Measurements from ENCODE around the gene DCDC2C. TPM values are rescaled to one million over a fixed set of nuclear protein-coding genes. Genes with fewer than 3 reads are reported as not detected.

DCDC2C gene
- total RNA-seq, 1 experiment from 2014 or later = not detected

GRCh38 chr2:3785890-3786273 lies 82.5 kb downstream of the DCDC2C start:
- ChIA-PET CTCF (no interaction called here), POLR2A (no interaction called here)
- Histone ChIP-seq H3K36me3 (ENCODE audit: control insufficient read depth, insufficient read depth, low read length) (no peaks in the 10 kb centered on the region), H3K4me3 (ENCODE audit: low read depth in 2 of 2, low read length in 2 of 2) (no peak overlapping the region), H3K9me3 (ENCODE audit: control insufficient read depth, insufficient read depth, low read depth, low read length) (no peaks in the 10 kb centered on the region), H3K27me3 (ENCODE audit: control insufficient read depth, insufficient read depth, low read length) (peaks cover 25% of the 10 kb centered on the region), H3K27ac (ENCODE audit: low read length) (no peak overlapping the region), H3K4me1 (ENCODE audit: control insufficient read depth, insufficient read depth, low read length) (no peaks in the 10 kb centered on the region)
- intact Hi-C loops (cut with micrococcal nuclease; ENCODE audit: unreplicated experiment) = no loop called here
- DNase-seq (ENCODE audit: low read depth, low spot score) = no peak
- TF ChIP-seq SIN3A (IDR thresholded peaks at IDR 0.05; ENCODE audit: borderline replicate concordance, insufficient read depth, low read depth, low read length) (no peak), TCF7L2 (IDR thresholded peaks at IDR 0.05; ENCODE audit: low read depth, low read length) (no peak), REST (IDR thresholded peaks at IDR 0.05; ENCODE audit: insufficient read depth in 1 of 2, low read depth in 2 of 2, low read length in 1 of 2) (no peak), POLR2AphosphoS5 (IDR thresholded peaks at IDR 0.05; ENCODE audit: low read depth, low read length) (no peak)
- TF ChIP-seq, protein P1, sequence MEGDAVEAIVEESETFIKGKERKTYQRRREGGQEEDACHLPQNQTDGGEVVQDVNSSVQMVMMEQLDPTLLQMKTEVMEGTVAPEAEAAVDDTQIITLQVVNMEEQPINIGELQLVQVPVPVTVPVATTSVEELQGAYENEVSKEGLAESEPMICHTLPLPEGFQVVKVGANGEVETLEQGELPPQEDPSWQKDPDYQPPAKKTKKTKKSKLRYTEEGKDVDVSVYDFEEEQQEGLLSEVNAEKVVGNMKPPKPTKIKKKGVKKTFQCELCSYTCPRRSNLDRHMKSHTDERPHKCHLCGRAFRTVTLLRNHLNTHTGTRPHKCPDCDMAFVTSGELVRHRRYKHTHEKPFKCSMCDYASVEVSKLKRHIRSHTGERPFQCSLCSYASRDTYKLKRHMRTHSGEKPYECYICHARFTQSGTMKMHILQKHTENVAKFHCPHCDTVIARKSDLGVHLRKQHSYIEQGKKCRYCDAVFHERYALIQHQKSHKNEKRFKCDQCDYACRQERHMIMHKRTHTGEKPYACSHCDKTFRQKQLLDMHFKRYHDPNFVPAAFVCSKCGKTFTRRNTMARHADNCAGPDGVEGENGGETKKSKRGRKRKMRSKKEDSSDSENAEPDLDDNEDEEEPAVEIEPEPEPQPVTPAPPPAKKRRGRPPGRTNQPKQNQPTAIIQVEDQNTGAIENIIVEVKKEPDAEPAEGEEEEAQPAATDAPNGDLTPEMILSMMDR (IDR thresholded peaks at IDR 0.05) = no peak
- no TSS peak for BruUV-seq (replicated peaks)
- in situ Hi-C loops (cut with HindIII; ENCODE audit: low pct_unique_long_range_greater_than_20kb, low sequenced_read_pairs) = no loop called here
- no peak for ATAC-seq

DNA sequence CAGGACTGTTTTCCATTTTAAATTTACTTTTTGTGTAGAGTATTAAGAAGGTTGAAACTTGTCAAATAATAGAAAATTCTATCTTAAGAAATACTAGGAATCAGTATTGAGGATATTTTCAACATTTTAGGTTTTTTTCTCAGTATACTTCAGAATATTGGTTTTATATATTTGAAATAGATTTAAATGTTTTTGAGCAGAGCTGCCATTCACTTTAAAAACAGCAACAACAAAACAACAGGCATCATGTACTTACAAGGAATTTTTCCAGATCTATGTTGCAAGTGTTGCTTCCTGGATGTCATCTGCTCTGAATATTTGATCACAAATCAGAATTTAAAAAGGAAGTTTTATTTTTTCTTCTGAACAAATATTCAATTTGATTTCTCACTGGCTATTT lies 84.4 kb downstream of the DCDC2C start:
- no peak overlapping the region for H3K4me3 ChIP-seq (ENCODE audit: low read depth in 2 of 2, low read length in 2 of 2)
- peaks cover 25% of the 10 kb centered on the region for H3K27me3 ChIP-seq (ENCODE audit: control insufficient read depth, insufficient read depth, low read length)
- no peaks in the 10 kb centered on the region for H3K4me1 ChIP-seq (ENCODE audit: control insufficient read depth, insufficient read depth, low read length)
- no peak for DNase-seq (ENCODE audit: low read depth, low spot score)
- no peak overlapping the region for H3K27ac ChIP-seq (ENCODE audit: low read length)
- no peaks in the 10 kb centered on the region for H3K9me3 ChIP-seq (ENCODE audit: control insufficient read depth, insufficient read depth, low read depth, low read length)
- POLR2A ChIA-PET = no interaction called here
- intact Hi-C loops (cut with micrococcal nuclease; ENCODE audit: unreplicated experiment) = no loop called here
- CTCF ChIA-PET = no interaction called here
- BruUV-seq (replicated peaks) = no TSS peak
- in situ Hi-C loops (cut with HindIII; ENCODE audit: low pct_unique_long_range_greater_than_20kb, low sequenced_read_pairs) = no loop called here
- no peak for ATAC-seq
- H3K36me3 ChIP-seq (ENCODE audit: control insufficient read depth, insufficient read depth, low read length) = no peaks in the 10 kb centered on the region
- TF ChIP-seq REST (IDR thresholded peaks at IDR 0.05; ENCODE audit: insufficient read depth in 1 of 2, low read depth in 2 of 2, low read length in 1 of 2) = no peak
- TF ChIP-seq POLR2AphosphoS5 (IDR thresholded peaks at IDR 0.05; ENCODE audit: low read depth, low read length) = no peak
- TF ChIP-seq, protein P1 (IDR thresholded peaks at IDR 0.05) = no peak
- TF ChIP-seq SIN3A (IDR thresholded peaks at IDR 0.05; ENCODE audit: borderline replicate concordance, insufficient read depth, low read depth, low read length) = no peak
- no peak for TF ChIP-seq TCF7L2 (IDR thresholded peaks at IDR 0.05; ENCODE audit: low read depth, low read length)

Data from Panc1 (cell line).